ENCODE results near the gene QRICH1.

The QRICH1 gene

DNA sequence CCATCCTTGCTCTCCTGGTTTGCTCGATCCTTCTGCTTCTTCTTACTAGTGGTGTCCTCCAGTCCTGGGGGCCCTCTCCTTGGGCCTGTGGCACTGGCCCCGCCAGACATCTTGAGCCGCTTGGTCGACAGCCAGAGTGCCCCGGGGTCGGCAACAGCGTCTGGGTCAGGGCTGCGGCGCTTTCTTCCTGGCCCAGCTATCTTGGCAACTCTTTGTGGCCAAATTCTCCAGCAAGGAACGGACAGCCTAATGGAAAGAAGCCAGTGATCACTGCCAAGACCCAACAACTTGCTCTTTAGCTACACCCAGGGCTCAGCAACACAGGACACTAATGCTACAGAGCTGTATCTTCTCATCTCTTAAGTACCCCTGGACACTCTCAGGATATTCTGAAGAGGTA, 25.2 kb upstream of the QRICH1 start:
- no peak for DNase-seq (ENCODE audit: low read depth)

DNA sequence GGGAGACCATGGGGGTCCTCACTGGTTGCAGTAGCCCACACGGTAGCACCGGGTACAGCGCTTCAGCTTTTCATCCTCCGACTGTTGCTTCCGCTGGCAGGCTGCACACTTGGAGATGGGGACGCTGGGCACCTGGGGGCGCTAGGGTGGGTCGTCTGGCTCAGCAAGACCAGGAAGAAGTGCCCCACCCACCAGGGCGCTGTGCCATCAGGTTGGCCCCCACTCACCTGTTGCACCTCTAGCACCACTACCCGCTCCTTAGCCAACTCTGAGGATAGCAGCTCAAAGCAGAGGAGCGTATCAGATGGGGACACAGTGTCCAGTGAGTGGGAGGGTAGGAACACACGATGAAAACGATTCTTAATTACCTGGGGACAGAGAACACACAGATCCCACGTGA, 18.4 kb upstream of the QRICH1 start:
- DNase-seq (ENCODE audit: low read depth), result no peak

DNA sequence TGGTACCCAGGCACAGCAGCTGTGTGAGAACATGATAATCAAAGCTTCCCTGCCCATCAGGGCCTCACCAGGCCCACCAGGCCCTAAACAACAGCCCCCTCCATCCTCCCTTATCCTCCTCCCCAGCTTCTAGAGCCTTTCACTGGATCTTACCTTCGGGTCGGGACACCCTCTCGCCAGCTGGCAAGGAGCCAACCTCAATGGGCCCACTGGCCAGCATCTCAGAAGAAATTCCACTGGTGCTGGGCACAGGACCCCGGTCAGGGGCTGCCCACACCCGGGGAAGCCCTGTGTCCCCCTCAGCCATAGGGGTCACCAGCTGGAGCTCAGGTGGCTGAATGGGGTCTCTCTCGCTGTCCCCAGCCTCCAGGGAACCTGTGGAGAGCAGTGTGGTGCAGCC, 17.5 kb upstream of the QRICH1 start:
- no peak for DNase-seq (ENCODE audit: low read depth)

DNA sequence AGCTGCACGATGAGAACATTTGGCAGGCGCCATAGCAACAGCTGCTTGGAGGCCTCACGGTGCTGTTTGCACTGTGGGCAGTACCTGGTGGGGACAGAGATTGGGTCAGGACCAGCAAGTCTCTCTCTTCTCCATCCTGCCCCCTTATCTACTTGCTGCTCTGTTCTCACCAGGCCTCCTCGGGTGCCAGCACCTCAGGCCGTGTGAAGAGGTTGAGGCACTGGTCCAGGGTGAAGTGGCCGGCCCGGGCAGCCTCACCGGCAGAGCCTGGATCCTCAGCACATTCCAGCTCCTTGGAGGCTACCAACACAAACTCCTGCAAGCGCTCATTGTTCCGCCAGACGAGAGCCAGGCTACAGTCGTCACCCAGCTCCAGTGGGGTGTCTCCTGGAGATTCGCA, 16.9 kb upstream of the QRICH1 start:
- DNase-seq (ENCODE audit: low read depth), result no peak

DNA sequence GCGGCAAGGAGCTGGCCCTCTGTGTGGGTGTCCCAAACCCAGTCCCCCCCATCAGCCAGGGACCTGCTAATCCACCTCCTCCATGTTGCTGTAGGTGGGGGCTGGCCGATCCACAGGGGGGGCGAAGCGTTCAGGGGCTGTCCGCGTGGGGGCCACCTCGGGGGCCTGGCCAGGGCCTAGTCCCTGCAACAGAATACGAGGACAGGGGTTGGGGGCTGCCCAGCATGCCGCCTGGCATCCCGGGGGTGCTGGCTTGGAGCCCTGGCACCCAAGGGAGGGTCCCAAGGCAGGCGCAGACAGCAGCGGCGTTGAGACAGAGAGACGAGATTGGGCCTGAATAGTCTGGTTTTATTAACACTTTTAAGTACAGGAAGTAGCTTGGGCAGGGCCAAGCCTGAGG, 14.5 kb upstream of the QRICH1 start:
- no peak for DNase-seq (ENCODE audit: low read depth)

DNA sequence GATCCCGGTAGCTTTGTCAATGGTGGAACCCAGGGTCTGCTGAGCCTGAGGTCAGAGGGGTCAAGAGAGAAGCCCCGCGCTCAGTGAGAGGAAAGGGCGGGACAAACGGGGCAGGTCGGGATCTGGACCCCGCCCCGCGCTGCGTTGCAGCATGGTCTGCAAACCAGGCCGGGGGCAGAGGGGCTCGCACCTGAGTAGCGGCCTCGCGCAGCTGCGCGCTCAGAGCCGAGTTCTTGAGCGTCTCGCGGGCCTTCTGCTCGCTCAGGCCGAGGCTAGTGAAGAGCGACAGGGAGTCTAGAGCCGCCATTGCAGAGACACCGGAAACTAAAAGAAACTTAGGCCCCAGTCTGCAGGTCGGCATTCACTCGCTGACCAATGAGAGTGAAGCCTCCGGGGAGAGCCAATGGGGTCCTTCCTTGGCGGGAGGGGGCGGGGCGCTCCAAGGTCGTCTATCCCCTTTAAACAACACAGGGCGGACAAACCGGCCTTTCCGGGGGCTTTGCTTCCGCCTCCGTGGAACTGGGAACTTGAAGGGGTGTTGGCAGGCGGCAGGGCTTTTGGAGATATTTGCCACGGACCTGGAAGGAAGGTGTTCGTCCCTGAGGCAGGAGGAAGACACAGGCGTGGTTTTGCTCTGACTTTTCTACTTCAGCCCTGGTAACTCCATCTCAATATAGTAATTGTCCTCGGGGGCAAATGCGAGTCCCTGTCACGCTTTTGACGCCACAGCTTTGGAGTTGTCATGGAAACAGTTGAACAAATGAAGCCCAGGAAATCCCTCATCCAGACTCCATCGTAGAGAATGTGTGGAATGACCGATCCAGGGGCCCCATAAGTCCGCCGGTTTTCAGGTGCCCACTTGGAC, 10.8 kb upstream of the QRICH1 start, which contains the start of gene QARS1:
Gene QARS1, minus strand, starts transcription at position 331 of the 865 bp plus-strand sequence. Its CDS starts 24 bp downstream, at position 307.
- DNase-seq (ENCODE audit: low read depth), result peak; percentile 83

DNA sequence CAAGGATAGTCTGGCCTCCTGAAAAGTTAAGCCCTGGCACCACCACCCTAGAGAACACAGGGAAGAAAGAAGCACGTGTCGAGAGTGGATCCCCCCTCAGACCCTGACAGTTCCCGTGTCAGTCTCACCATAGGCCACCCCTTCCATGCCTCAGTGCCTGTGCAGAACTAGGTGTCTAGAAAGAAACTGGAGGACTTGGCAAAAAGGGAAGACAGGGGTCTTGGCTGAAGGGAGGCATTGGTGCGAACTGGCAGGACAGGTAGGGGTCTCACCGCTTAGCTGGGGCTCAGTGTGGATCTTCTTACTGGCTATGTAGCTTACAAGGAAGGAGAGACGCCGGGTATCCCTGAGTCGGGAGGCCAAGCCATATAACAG, 10.2 kb upstream of the QRICH1 start:
- DNase-seq (ENCODE audit: low read depth), result no peak

DNA sequence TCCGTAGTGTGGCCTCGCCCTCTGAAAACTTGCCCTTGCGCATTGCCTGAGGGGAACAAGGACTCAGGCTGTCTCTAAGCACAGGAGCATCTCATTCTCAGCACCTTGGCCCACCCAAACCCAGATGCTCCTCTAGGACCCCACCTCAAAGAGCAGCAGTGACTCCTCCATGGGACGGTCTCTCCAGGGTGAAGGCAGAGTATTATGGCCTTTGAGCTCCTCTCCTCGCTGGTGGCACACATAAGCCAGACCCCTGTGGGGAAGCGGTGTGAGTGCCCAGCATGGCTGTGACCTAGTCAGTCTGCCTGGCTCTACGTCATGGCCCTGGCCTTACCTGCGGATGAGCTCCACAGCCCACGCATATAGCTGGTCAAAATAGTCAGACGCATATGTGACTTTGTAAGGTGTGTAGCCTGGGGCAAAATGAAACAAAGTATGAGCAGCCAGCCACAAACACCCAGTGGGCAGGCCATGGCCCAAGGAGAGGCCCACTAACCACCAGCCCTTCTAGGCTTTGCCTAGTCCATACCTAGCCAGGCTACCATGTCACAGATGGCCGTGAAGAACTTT, 6.3 kb upstream of the QRICH1 start:
- DNase-seq (ENCODE audit: low read depth), result no peak

DNA sequence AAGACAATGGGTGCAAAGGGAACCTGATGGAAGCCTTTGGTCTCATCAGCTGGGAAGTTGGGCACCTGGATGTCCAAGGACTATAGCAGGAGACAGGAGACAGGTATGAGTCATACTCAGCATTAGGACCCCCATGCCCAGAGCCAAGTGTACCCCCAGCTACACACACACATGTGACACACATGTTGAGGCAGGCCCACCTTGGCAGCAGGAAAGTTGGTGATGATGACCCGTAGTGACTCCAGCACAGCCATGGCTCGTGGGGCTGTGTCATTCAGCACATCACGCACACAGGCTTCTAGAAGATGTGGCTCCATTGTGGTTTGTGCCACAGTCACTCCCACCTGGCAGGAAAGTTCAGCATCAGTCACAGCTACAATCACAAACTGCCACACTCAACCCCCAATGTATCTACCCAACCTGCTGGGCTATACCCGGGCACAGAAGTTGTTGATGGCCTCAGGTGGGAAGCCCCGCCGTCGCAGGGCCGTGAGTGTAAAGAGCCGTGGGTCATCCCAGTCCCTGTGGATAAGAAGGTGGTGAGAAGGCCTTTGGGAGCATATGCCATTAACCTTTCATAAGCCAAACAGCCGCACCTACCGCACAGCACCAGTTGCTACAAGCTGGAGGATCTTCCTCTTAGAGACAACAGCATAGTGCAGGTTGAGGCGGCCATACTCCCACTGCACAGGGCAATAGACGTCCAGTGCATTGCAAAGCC, 5.2 kb upstream of the QRICH1 start:
- no peak for DNase-seq (ENCODE audit: low read depth)

DNA sequence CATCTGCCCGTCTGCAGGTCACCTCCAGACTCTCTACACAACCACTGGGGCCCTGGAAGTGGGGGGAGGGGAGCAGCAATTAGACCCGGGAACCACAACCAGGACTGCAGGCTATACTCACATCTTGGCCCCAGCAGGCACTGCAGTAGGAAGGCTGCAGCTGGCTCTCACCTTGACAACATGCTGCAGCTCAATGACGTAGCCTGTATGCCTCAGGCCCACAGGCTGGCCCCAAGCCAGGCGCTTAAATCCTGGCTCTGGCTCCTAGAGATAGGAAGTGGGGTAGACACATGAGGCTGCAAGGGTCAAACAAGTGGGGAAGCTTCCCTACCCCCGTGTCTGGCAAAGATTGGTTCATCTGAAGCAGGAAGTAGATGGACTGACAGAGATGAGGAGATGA, 4.6 kb upstream of the QRICH1 start:
- DNase-seq (ENCODE audit: low read depth), result no peak

DNA sequence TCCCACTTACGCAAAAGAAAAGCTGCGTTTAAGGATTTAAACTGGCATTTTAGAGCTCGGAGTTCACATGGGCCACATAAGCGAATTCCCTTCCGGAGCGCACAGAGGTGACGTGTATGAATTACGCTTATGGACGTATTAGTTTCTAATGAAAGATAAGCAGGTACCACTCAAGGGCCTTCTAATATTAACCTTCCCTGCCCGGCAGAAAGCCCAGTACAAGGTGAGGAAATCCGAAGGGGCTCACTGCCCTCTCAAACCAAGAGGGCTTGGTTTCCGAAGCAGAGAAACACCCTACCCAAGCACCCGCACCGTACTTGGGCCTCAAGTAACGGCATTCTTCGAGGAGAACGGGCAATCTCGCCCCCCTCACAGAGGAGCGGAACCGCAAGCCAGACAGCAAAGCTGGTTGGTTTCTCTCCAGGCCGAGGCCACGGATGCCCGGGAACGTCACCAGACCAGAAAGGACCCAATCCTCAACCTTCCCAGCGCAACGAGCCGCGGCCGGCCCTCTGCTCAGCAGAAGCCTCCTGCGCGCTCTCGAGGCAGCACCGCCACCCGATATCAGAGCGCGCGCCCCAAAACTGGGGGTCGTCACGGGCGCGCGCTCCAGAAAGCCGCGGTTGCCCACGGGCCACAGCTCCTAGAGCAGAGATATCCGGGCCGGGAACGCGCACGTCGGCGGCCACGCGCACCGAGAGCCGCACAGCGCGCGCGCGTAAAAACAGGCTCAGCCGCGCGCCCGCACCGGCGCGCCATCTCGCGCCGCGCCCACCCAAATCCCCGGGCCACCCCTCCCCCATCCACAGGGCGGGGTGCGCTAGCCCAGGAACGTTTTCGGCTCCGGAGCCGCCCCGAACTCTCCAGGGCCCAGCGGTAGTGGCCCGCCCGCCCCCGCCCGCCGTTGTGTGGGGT, 676 bp downstream of the QRICH1 start:
- DNase-seq (ENCODE audit: low read depth), result peak; percentile 55

DNA sequence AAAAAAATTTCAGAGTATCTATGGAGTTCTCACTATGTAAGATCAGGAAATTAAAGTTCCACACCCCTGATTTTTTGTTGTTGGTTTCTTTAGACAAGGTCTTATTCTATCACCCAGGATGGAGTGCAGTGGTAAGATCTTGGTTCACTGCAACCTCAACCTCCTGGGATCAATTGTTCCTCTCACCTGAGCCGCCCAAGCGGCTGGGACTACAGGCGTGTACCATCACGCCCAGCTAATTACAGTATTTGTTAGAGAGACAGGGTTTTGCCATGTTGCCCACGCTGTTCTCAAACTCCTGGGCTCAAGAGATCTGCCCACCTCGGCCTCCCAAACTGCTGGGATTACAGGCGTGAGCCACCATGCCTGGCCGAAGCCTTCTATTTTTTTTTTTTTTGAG, 12.4 kb downstream of the QRICH1 start:
- DNase-seq (ENCODE audit: low read depth), result no peak

DNA sequence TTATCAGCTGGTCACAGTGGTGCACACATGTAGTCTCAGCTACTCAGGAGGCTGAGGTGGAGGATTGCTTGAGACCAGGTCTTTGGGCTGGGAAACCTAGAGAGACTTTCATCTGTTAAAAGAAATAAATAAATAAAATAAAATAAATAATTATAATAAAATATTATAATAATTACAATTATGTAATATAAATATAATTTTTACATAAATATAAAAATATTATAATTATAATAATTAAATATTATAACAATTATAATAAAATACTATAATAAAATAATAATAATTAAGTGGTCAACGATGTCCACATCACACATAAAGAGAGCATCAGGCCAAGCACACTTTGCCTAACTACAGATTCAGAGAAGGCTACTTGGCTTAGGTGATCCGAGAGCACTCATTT, 14.6 kb downstream of the QRICH1 start:
- no peak for DNase-seq (ENCODE audit: low read depth)

DNA sequence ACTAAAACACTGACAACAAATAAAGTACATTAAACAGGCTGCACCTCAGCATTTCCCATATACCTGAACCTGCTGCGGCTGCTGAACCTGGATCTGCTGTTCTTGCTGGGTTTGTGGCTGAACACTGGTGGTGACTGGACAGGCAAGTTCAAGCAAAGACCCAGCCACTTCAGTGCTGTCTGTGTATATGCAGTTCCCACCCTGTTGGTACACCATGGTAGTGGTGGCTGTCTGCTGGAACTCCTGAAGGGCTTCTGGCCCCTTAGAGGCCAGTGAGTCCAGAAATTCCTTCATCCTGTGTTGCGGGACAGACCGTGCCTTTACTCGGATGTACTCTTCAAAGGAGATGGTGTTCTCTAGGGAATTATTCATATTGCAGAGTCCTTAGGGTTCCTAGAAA, 17.2 kb downstream of the QRICH1 start:
- no peak for DNase-seq (ENCODE audit: low read depth)

DNA sequence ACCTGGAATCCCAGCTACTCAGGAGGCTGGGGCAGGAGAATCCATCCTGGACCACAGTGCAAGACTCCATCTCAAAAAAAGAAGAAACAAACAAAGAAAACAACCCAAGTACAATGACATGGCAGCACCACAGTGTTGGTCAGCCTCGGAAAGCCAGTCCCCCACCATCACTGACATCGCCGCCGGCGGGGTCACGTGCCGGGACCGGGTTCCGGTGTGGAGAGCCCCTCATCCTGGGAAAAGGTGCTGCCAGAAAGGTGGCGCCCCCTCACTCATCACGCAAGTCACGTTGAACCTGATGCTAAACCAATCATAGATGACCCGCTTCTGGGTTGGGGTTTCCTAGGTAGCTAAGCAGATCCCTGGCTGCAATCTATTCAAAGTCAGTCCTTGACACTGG, 17.8 kb downstream of the QRICH1 start:
- no peak for DNase-seq (ENCODE audit: low read depth)

DNA sequence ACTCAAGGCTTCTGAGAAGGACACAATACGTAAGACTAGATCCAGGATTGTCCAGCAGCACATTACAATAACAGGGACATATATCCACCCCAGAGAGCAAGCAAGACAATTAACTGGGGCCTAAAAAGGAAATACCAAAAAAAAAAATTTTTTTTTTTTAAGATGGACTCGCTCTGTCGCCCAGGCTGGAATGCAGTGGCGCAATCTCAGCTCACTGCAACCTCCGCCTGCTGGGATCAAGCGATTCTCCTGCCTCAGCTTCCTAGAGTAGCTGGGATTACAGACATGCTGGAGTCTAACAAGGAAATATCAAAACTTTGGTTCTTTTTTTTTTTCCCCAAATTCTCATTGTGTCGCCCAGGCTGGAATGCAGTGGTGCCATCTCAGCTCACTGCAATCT, 35.9 kb downstream of the QRICH1 start:
- DNase-seq (ENCODE audit: low read depth), result no peak

DNA sequence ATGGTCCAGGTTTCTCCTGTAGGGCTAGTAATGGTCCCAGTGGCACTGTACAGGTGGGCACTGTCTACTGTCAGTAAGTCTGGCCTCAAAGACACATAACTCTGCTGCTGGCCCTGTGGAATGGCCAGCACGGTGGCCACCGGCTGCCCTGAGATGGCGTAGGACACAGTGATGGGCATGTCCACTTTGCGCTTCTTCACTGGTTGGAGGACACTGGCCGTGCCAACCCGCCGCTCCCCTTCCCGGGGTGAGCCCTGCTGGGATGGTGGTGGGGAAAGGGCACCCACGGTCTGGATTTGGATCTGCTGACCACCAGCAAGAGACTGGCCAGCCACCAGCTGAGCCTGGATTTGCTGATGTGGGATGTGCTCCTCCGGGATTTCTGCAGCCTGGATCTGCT, 36.6 kb downstream of the QRICH1 start:
- DNase-seq (ENCODE audit: low read depth), result no peak

DNA sequence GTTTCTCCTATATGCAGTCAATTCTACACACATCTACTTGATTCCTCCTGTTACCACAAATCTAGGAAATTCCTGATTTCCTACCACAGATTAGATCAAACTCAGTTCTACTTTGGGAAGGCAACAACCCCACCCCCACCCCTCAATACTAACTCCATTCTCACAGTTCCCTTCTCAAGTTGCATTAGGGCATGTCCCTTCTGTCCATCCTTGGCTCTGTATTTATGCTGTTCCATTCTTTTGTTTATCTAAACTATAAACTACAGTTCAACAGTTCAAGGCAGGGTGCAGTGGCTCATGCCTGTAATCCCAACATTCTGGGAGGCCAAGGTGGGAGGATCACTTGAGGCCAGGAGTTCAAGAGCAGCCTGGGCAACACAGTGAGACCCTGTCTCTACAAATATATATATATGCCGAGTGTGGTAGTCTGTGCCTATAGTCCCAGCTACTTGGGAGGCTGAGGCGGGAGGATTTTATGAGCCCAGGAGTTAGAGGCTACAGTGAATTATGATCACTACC, 39.5 kb downstream of the QRICH1 start:
- no peak for DNase-seq (ENCODE audit: low read depth)

DNA sequence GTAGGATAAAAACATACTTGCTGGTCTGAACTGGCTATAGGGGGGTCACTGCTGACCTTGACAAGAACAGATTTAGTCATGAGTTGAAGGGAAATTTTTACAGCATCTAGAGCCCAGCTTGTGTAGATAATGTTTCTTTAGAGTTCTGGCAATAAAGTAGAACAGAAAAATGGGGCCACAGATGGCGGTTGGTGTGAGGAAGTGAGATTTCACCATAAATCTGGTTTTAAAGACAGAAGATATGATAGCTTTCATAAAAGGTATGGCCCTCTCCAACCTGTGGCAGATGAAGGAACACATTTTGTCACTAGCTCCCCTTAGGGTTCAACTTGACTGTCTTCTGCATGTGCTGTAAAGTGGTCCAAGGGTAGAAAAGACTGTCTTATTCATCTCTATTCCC, 40.3 kb downstream of the QRICH1 start:
- no peak for DNase-seq (ENCODE audit: low read depth)

DNA sequence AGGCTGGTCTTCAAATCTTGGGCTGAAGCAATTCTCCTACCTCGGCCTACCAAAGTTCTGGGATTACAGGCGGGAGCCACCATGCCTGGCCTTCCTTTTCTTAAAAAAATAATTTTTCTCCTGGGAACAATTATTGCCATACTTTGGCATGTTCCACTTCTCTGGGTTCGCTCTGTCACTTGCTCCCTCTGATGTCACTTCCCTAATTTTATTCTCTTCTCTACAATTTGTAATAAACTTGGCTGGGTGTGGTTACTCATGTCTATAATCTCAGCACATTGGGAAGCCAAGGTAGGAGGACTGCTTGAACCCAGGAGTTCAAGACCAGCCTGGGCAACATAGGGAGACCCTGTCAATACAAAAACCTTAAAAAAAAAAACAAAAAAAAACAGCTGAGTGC, 58.6 kb downstream of the QRICH1 start:
- no peak for DNase-seq (ENCODE audit: low read depth)

DNA sequence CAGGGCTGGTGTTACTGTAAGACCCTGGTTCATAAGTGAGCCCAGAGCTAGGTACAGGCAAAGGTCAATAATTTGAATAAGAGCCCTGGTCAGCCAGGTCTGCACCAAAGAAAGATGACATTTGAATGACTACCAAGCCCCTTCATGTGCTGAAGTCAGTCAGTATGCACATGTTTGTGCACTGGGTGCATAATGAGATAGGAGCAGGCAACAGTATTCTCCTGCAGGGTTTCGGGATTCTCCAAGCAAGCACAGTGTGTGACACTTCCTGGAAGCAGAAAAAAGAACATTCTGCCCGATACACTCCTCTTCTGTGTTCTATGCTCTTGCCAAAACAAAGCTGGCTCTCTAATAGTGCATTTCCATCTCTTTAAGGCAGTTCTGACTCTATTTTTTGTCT, 59.2 kb downstream of the QRICH1 start:
- no peak for DNase-seq (ENCODE audit: low read depth)
